ENCODE measurements around the gene MKNK1. TPM values are rescaled to one million over a fixed set of nuclear protein-coding genes. Genes with fewer than 3 reads are reported as not detected.

The MKNK1 gene
- total RNA-seq, 2 experiments from 2014 or later, result 28.3 to 28.9 TPM

DNA sequence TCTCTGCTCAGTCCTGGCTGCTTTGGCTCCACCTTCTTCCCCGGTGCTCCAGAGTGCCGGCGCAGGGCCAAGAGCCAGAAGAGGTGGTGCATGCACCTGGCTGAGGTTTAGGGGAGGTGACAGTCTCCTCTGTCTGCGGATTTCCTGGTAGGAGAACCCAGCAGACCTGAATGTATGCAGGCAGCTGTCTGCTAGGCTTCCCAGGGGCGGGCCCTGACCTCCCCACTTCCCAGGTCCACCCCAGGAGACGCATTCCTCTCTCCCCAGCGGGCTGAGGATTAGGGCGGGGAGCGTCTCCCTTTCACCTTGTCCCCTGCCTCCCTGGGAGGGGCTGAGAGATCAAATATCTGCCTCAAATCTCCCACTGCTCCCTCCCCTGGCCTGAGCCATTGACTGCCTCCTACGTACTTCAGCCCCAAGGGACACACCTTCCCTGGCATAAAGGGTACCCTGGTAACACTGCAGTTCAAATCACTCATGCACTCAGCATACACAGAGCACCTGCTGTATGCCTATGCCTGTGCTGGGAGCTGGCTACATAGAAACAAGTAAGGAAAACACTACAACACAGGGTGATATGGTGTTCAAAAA lies 87.0 kb downstream of the MKNK1 start:
- CTCF ChIA-PET, result interaction anchor here (1.6 to 1.9 kb wide), 2 partner anchors 40 to 70 kb away, joined by 6 to 7 read pairs; no protein-coding TSS in a partner anchor
- POLR2A ChIA-PET, result no interaction called here

DNA sequence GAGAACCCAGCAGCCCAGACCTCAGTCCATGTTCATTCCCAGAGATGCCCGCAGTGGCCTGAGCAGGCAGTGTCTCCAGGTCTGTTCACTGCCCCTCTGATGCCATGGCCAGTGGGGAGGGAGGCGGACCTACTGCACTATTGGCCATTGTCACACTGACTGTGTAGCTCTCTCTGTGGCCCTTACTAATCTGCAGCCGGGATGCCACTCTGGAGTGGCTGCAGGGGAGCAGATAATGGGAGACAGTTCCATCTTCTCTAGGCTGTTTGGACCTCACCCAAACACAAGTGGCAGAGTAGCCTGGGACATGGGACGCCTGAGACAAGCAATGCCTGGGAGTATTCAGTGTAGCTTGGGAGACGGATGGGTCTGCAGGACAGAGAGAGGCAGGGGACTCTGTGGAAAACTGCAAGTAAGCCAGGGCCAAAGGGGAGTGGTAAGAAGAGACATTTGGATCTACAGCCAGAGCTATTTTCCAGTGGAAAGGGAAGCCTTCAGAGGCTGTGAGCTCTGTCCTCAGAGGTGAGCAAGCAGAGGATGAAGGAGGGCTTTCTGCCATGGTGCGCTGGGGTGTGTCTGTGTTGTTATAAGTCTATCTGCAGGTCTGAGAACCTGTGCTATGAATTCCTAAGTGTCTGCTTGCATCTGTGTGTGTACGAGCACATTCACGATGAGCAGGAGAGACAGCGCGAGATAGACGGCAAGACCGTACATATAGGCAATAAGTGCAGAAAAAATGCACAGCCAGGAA lies 87.7 kb downstream of the MKNK1 start:
- ChIA-PET POLR2A (no interaction called here), CTCF (interaction anchor here (1.6 to 1.9 kb wide), 2 partner anchors 39 to 69 kb away, joined by 6 to 7 read pairs; no protein-coding TSS in a partner anchor)

DNA sequence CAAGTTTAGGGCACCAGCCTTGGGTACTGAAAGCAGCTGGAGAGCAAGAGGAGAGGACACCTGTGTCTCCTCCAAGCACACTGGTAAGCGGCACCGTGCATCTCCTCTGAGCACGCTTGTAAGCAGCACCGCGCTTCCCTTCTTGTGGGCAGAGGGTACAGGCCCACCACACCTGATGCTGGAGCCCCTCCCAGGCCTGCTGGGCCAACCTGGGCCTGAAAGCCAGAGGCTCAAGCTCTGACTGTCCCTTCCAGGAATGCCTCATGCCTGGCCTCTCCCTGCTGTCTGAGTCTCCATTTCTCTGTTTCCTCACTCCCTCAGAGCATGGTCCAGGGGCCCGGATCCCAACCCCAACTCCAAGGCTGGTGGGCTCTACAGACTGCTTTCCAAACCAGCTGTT lies 88.5 kb downstream of the MKNK1 start:
- ChIA-PET CTCF (no interaction called here), POLR2A (no interaction called here)

DNA sequence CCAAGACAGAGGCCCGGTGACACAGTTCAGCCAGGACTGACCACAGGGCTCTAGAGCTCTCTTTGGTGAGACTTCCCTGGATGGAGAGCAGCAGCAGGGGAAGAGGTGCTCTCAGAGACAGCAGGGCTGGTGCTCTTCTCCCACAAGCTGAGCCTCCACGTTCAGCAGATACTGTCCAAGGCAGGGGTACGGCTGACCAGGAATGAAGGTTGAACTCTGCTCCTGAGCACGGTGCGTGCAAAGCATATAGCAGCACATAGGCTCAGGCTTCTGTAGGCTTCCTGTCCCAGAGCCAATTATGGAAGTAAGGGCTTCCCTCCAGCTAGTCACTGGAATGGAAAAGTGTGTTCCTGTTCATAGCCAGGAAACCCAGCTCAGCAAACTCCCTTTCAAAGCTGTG lies 90.5 kb downstream of the MKNK1 start:
- POLR2A ChIA-PET, result no interaction called here
- CTCF ChIA-PET, result interaction anchor here (1.1 kb wide), 1 partner anchor 14 kb away, joined by 3 read pairs; no protein-coding TSS in a partner anchor

DNA sequence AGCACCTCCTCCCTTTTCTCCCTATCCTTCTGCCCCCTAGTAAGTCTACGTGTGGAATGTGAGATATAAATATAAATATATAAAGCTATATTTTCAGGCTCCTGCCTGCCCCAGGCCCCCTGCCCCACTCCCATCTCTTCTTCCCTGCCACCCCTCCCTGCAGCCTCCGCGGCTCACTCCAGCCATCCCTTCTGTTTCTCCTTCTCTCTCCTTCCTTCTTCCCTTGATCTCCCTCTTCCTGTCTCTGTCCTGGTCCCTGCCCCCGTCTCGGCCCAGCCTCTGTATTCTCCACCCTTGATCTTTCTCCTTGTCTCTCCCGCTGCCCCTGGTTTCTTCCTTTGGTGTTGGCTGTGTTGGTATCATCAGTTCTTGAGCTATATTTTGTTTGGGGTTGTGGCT lies 91.3 kb downstream of the MKNK1 start:
- POLR2A ChIA-PET, result no interaction called here
- CTCF ChIA-PET, result interaction anchor here (1.1 kb wide), 1 partner anchor 15 kb away, joined by 3 read pairs; no protein-coding TSS in a partner anchor

DNA sequence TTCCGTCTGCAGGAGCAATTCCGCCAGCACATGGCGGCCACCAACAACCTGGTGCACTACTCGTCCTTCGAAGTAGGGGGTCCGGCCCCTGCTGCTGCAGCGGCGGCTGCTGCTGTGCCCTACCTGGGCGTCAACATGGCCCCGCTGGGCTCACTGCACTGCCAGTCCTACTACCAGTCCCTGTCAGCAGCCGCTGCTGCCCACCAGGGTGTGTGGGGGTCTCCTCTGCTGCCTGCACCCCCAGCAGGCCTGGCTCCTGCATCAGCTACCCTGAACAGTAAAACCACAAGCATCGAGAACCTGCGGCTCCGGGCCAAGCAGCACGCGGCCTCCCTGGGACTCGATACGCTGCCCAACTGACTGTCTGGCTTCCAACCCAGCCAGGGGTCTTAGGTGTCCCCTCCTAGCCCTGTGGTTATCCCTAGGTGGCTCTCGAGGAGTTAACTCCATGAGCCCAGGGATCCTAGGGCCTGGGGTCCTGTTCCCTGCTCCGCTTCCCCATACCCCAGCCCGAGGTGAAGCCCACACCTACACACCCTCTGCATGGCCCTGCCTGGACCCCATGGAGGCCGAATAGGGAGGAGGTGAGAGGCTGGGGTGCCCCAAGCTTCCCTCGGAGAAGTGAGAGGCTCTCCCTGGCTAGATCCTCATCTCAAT lies 91.8 kb downstream of the MKNK1 start:
- CTCF ChIA-PET, result interaction anchor here (0.6 to 1.1 kb wide), 2 partner anchors 11 to 15 kb away, joined by 3 read pairs; no protein-coding TSS in a partner anchor

DNA sequence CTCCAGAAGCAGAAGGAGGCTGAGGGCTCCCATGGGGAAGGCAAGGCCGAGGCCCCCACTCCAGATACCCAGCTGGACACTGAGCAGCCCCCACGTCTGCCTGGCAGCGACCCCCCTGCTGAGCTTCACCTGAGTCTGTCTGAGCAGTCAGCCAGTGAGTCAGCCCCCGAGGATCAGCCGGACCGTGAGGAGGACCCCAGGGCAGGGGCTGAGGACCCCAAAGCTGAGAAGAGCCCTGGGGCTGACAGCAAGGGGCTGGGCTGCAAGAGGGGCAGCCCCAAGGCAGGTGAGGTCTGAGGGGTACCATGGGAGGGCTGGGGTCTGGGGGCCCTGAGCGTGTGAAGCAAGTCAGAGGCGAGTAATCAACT lies 93.1 kb downstream of the MKNK1 start:
- ChIA-PET POLR2A (no interaction called here), CTCF (no interaction called here)

More for the DNA sequence above, 91.8 kb downstream of the MKNK1 start:
- POLR2A ChIA-PET, result no interaction called here

DNA sequence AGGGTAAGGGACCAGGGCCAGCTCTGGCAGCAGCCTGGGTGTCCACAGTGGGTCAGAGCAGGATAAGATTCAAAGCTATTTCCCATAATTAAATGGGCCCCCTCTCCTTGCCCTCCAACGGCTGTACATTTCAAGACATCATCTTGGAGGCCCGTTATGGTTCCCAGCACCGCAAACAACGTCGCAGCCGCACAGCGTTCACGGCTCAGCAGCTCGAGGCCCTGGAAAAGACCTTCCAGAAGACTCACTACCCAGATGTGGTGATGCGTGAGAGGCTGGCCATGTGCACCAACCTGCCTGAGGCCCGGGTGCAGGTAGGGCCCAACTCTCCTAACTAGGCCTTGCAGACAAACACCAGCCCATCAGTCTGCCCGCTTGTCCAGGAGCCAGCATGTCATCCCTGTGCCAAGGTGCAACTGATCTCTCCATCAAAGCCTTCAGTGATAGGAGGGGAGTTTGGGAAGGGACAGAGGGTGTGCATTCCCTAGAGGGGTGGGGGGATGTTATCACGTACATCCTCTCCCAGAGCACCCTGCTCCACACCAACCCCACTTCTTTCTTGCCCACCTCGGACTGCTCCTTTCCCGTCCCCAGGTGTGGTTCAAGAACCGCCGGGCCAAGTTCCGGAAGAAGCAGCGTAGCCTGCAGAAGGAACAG lies 93.6 kb downstream of the MKNK1 start:
- POLR2A ChIA-PET, result no interaction called here
- CTCF ChIA-PET, result no interaction called here

DNA sequence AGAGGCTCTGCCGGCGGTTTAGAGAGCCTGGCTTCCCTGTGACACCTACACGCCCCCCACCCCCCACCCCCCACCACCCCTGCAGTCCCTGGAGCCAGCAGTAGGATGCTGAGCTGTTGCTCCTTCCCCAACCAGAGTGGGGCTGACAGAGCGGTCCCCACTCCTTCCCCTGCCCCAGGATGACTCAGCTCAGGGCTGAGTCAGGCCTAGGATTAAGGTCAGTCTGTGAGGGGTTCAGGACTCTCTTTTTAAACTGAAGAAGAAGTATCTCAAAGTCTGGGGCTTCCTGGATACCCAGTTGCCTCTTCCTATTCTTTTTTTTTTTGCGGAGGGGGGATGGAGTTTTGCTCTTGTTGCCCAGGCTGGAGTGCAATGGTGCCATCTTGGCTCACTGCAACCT lies 95.3 kb downstream of the MKNK1 start:
- POLR2A ChIA-PET, result no interaction called here
- CTCF ChIA-PET, result interaction anchor here (1.0 kb wide), 1 partner anchor 62 kb away, joined by 3 read pairs; no protein-coding TSS in a partner anchor

Other genes with a start within 250 kb of the MKNK1 start
- gene FAAH, start 210.0 kb downstream of the MKNK1 start, total RNA-seq, result 1 to 10 TPM; 4.8 to 5.3 TPM
- gene DMBX1, start 114.4 kb downstream of the MKNK1 start, total RNA-seq, result not detected
- not detected for gene KNCN, start 52.6 kb downstream of the MKNK1 start, total RNA-seq
- gene MOB3C, start 12.5 kb upstream of the MKNK1 start, total RNA-seq, result 1 to 10 TPM; 7.6 to 7.7 TPM
- 10 to 100 TPM; 40.7 to 42.5 TPM for gene ATPAF1, start 64.1 kb upstream of the MKNK1 start, total RNA-seq
- gene TEX38, start 67.6 kb upstream of the MKNK1 start, total RNA-seq, result not detected
- 10 to 100 TPM; 44.9 to 45.6 TPM for gene EFCAB14, start 114.8 kb upstream of the MKNK1 start, total RNA-seq
- not detected for gene CYP4B1, start 194.8 kb upstream of the MKNK1 start, total RNA-seq